Measurements from ENCODE around the gene TMCC3.

DNA sequence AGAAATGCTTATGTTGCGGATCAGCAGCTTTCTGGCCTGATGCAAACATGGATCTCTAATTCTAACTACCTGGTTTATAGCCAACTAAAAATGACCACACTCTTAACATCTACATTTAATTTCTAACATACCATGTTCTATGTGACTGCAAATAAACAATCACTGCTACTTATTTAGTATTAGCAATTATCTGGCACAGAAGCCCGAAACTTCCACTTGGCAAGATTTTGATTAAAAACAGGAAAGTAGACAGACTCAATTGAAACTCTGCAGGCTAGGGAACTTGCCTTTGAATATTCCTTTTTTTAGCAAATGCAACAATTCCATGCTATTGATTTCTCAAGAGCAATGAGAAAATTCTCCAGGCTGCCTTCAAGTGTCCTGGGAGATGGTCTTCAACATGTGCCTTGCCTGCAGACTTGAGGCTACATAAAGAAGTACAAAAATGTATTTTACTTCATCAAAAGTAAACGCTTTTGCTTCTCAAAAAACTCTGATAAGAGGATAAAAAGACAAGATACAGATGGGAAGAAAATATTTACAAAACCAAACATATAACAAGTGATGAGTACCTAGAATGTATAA, 9.1 kb upstream of the TMCC3 start:
- TF ChIP-seq CTCF (conservative IDR thresholded peaks at IDR 0.05 in 1 of 2, IDR thresholded peaks at IDR 0.05 in 1 of 2; ENCODE audit: extremely low read depth in 1 of 2, insufficient read depth in 1 of 2, low read depth in 1 of 2, low read length in 2 of 2) = no peak
- TF ChIP-seq EZH2 (IDR thresholded peaks at IDR 0.05; ENCODE audit: borderline replicate concordance, low read length) = no peak

All from mammary epithelial cell (primary cell).